CD4-positive, alpha-beta T cell treated with Interleukin-6 at 100 ng/mL for 8 hours (primary cell): ENCODE measurements around the gene KCNH6.

Experiments
- DNase-seq: peaks from one replicate; pipeline ENCODE4 v3.0.0-alpha.2; 2020; ENCODE audit warnings: mixed read lengths, low spot score

KCNH6 gene

DNA sequence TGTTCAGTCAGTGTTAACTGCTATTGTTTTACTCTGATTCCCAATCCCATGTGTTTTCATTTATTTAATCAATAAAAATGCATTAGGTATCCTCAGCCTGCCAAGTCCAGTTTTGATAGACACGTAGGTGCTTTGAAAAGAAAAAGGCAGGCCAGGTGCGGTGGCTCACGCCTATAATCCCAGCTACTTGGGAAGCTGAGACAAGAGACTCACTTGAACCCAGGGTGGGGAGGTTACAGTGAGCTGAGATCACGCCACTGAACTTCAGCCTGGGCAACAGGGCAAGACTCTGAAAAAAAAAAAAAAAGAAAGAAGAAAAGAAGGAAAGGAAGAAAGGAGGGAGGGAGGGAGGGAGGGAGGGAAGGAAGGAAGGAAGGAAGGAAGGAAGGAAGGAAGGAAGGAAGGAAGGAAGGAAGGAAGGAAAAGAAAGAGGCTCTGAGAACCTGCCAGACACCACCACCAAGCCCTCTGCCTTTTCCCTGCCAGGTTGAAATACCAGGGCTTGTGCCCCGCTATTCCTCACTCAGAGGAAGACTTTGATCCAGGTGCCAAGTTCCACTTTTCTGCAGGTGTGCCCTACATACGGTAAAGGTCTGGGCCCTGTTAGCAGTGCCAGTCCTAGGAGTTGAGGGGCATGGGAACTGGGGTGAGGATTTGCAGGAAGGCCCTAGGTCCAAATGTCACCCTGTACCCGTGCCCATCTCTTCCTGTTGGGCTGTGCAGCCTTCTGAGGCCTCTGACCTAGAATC is 10.1 kb upstream of the KCNH6 start:
- no peak for DNase-seq

DNA sequence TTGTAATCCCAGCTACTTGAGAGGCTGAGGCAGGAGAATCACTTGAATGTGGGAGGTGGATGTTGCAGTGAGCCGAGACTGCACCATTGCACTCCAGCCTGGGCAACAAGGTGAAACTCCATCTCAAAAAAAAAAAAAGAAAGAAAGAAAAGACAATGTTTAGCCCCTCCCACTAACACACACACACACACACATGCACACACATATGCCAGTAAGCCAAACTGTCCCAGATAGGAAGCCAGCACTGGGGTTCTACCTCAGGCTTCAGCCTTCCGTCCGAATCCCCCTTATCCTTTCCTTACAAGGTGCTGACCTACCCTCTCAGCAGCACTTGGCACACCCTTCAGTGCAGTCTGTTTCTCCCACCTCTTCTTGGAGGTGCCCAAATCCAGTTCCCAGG is 8.7 kb upstream of the KCNH6 start:
- no peak for DNase-seq

DNA sequence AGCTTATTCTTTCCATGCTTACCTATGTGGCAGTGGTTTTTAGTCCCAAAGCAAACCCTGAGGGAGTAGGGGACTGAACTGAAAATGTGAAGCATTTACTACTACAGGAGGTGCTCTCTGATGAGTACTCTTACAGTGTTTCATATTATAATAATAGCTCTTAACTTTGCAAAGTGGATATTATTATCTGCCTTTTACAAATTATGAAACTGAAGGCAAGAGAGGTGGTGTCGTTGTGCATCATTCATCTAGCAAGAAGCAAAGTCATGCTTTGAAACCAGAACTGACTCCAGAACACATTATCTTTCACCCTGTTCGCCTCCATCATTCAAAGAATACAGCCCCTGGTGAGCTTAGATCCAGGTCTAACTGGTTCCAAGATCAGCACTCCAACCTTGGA is 8.2 kb upstream of the KCNH6 start:
- DNase-seq, result no peak

DNA sequence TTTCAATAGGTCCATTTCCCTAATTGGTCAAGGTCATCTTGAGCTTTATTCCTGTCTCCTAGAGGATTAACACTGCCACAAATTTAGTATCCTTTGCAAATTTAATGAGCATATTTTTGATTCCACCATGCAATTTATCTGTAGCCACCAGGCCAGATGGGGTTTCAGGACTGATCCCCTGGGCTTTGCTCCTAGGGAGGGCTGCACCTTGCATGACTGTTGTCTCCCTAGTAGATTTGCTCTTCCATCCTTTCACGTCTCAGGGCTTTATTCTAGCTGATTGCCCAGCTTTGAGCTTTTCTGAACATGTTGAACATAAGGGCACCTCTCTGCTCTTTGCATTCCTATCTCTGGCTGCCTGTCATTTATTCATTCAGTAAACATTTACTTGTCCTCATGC is 7.7 kb upstream of the KCNH6 start:
- no peak for DNase-seq

DNA sequence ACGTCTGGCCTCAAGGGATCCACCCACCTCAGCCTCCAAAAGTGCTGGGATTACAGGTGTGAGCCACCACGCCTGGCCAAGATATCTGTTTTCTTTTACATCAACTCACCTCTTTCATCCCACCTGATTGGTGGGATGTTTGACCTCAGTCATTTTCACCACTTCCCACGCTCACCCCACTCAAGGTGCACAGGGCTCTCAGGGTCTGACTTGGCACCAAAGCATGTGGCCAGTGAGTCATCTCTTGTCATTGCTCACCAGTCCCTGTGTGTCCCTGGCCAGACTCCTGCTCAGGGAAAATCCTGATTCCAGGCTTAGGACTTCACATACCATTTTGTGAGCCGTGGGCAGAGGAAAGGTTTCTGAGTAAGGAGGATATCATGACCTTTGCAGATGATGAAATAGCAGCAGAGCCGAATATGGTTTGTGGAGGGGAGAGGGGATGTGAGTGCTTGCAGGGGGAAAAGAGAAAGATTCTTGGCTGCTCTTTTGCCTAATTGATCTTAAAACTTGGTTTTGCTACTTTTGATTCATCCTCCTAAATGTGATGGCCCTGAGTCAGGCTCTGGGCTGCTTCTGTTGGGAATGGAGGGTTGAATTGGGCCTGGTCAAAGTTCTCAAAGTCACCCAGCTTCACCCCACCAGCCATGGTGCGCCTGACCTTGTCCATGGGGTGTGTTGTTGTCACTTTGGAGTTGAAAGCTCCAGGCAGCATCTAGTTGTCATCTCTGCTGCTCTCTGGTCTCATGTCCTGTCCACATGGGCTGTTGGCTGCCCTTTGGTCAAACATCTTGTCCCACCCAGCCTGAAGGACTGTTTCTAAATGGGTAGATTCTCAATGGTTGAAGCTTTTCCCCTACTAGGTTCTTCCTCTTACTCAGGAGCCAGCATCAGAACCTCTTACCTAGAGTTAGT is 6.0 kb upstream of the KCNH6 start:
- no peak for DNase-seq

DNA sequence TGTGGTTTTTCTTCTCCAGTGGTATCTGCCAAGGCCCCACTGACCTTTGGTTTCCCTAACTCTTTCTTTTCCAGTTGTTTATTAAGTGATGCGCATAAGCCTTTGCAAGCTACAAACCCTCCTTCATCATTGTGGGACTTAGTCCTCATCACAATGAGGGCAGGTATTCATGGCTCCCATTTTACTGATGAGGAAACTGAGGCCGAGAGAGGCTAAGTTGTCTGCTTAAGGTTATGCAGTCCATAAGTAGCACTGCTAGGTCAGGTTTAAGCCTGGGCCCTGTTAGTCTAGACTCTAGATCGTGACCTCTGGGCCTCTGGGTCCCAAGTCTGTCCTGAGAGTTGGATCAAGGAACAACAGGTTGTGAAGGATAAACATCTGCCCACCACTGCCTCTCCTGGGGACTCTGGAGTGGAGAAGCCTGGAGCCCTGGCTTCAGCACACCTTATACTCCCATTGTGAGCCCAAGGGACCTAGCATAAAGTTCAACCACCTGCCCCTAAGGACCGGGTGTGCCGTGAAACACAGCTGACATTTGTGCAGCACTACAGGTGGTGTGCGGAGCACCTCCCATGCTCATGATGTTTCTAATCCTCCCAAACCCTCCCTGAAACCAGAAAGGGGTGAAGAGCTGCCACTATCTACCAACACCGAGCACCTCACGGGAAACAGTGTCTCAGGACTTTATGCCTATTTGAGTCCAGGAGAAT is 5.2 kb upstream of the KCNH6 start:
- no peak for DNase-seq

DNA sequence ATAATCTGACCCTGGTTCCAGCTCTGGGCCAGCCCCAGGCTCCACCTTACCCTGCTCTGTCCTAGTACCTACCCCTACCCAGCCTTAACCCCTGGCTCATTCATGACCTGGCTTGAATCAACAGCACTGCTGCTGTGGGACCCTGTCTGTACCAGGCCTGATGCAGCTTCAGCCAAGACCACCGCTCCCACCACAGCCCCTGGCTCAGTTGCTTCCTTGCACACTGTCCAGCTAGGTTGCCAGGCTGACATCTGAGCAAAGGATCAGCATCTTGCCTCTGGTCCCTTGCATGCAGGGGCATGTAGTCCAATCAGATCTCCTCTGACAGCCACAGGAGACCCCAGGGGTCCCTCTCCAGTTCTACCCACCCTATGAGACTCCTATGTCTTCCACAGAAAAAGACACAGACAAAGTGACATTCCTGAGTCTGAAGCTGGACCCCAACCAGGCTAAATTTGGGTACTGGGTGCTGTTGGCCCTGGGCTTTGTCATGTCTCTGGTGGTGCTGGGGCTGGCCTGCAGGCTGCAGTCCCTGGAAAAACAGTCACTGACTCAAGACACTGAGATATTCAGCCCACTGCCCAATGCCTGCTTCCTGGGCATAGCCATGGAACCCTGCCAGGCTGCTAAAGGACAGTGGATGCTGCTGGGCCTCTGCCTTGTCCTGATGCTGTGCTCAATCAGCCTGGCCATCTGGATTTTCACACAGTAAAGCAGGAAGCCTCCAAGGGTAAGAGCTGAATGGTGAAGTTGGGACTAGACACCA is 3.9 kb upstream of the KCNH6 start:
- DNase-seq, result no peak

DNA sequence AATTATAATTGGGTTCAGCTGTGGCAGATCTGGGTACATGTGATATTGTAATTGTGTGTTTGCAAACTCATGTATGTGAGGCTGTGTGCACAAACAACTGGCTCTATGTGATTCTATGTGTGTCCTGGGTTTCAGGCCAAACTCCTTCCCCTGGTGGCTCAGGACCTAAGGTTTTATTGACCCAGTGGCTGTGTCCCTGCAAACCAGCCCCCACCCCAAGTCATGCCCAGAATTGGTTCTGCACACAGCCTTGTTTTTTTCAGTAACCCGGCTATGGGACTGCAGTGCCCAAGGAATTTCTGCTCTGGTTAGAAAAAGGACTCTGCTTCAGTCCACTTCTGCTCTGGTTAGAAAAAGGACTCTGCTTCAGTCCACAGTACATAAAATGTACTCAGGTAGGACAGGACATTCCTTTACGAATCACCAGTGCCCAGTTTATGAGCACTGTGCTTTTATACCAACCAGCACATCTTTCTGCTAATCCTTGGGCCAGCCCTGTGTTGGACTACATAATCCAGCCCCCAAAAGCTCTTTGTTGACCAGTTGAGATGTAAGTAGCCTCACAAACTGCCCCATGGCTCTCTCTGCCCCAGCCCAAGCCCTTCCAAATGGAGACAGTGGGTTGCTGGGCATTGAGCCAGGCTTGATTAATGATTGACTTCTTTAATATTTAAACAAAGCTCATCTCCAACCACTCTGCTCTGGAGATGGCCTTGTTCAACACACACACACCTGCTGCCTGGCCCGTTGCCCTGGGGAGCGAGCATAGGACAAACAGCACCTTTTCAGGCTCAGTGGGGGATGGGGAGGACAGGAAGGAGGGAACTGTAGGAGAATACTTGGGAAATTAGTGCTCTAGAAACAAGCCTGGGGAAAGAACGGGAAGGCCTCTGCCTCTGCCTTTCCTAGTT is 2.9 kb upstream of the KCNH6 start:
- DNase-seq, result no peak

DNA sequence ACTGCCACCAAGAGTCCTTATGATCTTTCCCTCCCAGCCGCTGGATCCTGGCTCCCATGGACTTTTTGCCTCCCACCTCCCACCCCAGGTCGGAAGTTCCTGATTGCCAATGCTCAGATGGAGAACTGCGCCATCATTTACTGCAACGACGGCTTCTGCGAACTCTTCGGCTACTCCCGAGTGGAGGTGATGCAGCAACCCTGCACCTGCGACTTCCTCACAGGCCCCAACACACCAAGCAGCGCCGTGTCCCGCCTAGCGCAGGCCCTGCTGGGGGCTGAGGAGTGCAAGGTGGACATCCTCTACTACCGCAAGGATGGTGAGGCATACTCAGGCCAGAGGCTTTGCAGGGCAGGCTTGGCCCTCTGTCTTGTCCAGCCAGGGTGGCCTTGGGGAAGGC is 893 bp downstream of the KCNH6 start:
- no peak for DNase-seq

DNA sequence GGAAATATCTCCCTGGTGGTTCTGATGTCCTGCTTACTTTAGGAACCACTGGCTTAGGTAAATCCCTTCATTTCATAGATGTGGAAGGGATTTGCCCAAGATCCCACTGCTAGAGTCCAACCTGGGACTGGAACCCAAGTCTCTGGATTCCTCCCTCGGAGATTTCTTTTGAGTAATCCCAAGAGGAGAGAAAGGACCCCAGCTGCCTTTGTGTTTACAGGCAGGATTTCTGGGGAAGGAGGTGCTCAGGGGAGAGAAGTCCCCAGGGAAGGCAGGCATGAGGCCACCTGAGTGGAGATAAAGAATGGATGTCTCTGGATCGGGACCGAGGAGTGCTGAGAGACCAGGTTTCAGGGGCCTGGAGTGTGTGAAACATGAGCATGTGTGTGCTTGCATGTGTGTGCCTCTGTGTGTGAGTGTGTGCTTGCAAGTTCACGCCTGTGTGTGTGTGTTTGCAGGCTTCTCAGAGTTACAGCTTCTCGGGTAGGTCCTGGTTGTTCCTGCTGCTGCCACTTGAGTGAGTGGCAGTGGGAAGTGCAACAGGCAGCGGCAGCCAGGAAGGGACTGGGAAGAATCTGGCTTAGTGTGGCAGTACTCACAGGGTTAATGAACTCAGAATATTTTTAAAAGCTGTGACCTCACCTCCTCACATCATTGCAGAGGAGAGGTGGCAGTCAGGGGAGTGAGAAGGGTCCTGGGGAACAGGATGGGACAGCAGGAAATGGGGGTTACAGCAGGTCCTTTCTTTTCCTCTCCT is 2.2 kb downstream of the KCNH6 start:
- DNase-seq, result no peak

DNA sequence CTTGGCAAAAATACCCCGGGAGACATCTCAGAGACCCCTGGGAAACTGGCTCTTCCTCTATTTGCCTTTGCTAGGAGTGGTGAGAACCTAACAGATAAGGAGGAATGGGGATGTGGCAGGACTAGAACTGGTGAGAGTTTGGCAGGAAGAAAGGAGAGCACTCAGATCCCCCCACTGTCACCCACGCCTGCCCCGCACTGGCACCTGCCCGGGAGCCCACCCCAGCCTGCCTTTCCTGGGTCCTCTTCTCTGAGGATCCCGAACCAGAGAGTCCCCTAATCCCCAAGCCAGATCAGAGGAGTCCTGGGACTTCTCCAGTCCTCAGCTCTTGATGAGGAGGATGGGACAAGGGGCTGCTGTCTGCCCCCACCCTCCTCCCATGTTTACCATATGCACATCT is 3.7 kb downstream of the KCNH6 start:
- no peak for DNase-seq

DNA sequence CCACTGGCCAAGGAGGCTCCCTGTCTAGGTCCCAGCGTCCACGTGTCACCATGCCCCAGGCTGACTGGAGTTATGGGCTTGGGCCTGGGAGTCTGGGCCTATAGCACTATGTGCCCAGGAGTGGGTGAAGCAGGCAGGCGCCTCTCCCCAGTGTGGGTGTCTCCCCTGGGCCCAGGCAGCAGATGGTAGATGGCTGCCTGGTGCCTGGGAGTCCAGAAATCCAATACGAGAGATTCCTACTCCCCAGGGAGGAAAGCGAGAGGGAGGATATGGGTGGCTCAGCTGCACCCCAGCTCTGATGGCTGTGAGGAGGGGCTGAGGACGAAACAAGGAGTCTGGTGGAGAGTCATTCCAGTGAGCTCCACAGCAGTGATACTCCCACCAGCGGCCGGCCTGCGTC is 5.0 kb downstream of the KCNH6 start:
- DNase-seq, result no peak

DNA sequence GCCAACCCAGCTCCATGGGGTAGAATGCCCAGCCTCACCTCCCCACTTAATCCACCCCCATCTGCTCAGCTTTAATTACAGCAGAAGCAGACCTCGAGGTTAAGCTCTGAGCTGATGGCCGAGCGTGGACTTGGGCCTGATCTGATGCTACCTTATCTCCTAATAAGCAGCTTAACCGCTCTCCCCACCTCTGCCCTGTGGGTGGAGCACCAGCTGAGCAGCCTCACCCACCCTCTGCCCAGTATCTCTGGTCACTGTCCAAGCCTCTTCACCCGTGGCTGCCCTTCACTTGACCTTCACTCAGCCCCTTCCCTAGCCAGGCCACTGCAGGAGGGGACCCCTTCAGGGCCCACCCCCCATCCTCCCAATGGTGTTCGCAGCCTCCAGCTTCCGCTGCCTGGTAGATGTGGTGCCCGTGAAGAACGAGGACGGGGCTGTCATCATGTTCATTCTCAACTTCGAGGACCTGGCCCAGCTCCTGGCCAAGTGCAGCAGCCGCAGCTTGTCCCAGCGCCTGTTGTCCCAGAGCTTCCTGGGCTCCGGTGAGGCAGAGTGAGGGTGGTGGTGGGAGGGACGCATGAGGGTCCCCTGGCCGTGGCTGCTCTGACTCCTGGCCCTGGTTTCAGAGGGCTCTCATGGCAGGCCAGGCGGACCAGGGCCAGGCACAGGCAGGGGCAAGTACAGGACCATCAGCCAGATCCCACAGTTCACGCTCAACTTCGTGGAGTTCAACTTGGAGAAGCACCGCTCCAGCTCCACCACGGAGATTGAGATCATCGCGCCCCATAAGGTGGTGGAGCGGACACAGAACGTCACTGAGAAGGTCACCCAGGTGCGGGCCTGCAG is 6.8 kb downstream of the KCNH6 start:
- DNase-seq, result no peak

DNA sequence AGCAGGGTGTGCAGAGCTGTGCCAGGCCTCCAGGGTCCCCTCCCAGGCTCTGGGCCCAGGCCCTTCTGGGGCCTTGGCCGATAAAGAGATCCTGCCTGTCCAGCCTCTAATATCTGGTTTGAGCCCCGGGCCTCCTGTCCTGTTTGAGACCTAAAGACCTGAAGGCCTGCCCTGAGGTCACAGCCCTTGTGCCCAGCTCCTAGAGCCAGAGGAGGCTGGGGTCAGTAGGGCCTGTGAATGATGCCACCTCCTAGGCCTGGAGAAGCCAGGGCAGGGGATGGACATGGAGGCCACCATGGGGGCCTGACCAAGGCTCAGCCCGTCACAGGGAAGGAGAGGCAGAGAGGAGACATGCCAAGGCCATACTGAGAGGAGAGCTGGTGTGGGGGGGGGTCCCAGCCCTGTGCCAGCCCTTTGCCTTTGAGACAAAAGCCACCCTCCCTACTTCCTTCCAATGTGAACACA is 7.4 kb downstream of the KCNH6 start:
- DNase-seq, result no peak

DNA sequence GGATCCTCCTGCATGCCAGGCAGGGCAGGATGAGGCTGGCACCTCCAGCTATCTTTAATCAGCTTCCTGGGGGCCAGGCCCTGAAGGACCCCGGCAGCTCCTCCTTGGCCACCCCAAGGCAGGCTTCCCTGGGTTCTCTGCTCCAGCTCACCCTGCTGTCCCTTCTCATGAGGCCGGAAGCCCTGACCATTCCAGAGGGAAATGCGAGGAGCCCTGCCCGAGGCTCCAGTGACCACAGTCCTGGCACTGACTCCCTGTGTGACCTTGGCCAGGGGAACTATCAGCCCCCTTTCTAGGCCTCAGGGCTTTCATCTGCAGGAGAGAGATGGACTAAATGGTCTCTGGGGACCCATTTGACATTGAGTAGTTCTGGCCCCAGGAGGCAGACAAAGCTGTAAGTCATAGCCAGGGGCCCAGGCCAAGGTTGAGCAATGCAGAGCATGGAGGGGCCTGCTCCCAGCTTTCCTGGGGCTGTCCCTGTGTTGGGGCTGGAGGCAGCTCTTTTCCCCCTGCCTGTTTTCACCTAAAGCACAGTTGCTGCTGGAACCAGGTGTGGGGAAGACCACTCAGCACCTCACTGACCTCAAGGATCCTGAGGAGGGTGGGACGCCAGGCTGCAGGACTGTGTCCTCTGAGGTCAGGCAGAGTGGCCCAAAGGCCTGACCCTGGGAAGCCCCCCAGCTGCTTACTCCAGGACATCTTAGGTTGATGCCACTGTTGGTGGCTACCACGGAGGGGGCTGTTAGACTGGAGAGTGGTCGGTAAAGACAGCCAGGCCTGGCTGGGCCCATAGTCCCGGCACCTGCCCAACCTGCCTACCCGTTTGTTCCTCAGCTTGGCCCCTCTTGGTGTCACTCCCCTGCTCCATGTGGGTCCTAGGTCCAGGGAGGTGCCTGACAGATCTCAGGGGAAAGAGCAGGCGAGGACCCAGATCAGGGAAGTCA is 8.1 kb downstream of the KCNH6 start:
- DNase-seq, result no peak

DNA sequence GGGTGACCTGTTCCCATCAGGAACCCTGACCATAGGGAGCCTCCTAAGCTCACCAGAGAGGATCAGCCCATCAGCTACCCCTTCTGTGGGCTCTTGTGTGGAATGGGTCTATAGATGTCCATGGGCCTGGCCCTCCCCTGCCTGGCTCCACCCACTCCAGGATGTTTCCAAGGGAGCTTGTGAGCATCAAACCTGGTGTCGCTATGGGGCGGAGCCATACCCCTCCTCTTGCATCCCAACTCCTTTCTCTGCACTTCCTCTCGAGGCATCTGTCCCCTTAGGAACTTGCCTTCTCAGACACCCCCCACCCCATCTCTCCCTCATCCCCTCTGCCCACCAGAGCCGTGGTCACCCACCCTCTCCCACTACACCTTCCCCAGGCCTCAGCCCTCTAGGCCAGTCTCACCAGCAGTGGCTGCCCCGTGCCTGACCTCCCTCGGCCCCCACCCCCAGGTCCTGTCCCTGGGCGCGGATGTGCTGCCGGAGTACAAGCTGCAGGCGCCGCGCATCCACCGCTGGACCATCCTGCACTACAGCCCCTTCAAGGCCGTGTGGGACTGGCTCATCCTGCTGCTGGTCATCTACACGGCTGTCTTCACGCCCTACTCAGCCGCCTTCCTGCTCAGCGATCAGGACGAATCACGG is 10.4 kb downstream of the KCNH6 start:
- DNase-seq, result no peak

DNA sequence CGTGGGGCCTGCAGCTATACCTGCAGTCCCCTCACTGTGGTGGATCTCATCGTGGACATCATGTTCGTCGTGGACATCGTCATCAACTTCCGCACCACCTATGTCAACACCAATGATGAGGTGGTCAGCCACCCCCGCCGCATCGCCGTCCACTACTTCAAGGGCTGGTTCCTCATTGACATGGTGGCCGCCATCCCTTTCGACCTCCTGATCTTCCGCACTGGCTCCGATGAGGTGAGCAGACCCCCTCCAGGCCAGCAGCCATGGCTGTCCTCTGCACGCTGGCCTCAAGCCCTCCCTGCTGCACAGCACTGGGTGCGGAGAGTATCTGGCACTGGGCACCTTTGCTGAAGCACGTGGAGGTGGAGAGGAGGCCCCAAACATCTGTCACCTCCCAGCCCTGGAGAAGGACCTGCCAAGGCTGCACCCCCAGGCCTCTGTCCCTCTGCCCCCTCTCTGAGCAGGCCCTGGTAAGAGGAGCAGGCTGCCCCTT is 11.0 kb downstream of the KCNH6 start:
- DNase-seq, result no peak
